Measurements from ENCODE around the gene FABP3.

The FABP3 gene

GRCh38 chr1:31345635-31346034 is 27.2 kb downstream of the FABP3 start:
- no peak for DNase-seq (ENCODE audit: low read depth)
- H3K4me3 ChIP-seq (ENCODE audit: low read length), result no peak overlapping the region
- TF ChIP-seq, protein P1, sequence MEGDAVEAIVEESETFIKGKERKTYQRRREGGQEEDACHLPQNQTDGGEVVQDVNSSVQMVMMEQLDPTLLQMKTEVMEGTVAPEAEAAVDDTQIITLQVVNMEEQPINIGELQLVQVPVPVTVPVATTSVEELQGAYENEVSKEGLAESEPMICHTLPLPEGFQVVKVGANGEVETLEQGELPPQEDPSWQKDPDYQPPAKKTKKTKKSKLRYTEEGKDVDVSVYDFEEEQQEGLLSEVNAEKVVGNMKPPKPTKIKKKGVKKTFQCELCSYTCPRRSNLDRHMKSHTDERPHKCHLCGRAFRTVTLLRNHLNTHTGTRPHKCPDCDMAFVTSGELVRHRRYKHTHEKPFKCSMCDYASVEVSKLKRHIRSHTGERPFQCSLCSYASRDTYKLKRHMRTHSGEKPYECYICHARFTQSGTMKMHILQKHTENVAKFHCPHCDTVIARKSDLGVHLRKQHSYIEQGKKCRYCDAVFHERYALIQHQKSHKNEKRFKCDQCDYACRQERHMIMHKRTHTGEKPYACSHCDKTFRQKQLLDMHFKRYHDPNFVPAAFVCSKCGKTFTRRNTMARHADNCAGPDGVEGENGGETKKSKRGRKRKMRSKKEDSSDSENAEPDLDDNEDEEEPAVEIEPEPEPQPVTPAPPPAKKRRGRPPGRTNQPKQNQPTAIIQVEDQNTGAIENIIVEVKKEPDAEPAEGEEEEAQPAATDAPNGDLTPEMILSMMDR (conservative IDR thresholded peaks at IDR 0.05; ENCODE audit: low read depth, low read length), result no peak

GRCh38 chr1:31344503-31344902 is 28.4 kb downstream of the FABP3 start:
- DNase-seq (ENCODE audit: low read depth), result no peak
- H3K4me3 ChIP-seq (ENCODE audit: low read length), result no peak overlapping the region
- TF ChIP-seq, protein P1 (conservative IDR thresholded peaks at IDR 0.05; ENCODE audit: low read depth, low read length), result no peak

GRCh38 chr1:31336687-31337467 is 36.0 kb downstream of the FABP3 start:
- DNase-seq (ENCODE audit: low read depth), result no peak
- TF ChIP-seq, protein P1 (conservative IDR thresholded peaks at IDR 0.05; ENCODE audit: low read depth, low read length), result no peak
- H3K4me3 ChIP-seq (ENCODE audit: low read length), result no peak overlapping the region

- DNase-seq (ENCODE audit: low read depth), result peak; percentile 2
- H3K4me3 ChIP-seq (ENCODE audit: low read length), result no peak overlapping the region
- TF ChIP-seq, protein P1 (conservative IDR thresholded peaks at IDR 0.05; ENCODE audit: low read depth, low read length), result peak; percentile 62
Observed at GRCh38 chr1:31335007-31335406, 37.9 kb downstream of the FABP3 start.

- no peak for DNase-seq (ENCODE audit: low read depth)
- TF ChIP-seq, protein P1 (conservative IDR thresholded peaks at IDR 0.05; ENCODE audit: low read depth, low read length), result no peak
- H3K4me3 ChIP-seq (ENCODE audit: low read length), result no peak overlapping the region
Observed at GRCh38 chr1:31327381-31327780, 45.5 kb downstream of the FABP3 start.

DNA sequence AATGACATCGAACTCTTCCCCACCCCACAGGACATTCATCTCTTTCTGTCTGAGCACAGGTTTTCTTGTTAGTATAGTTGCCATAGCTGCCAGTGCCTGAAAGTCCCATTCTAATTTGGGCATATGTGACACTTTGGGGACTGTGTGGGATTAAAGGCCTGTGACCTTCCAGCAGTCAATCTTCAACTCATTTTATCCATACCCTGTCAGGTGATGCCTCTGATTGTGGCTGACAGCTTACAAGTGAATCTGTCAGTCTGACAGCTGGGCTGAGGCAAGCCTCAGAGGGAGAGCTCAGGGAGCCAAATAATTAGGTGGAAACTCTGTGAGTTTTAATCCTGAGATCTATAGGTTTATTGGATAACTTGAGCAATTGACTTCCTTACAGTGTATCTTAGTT is 46.4 kb downstream of the FABP3 start:
- DNase-seq (ENCODE audit: low read depth), result no peak

More for the DNA sequence above, 46.4 kb downstream of the FABP3 start:
- H3K4me3 ChIP-seq (ENCODE audit: low read length), result no peak overlapping the region
- TF ChIP-seq, protein P1 (conservative IDR thresholded peaks at IDR 0.05; ENCODE audit: low read depth, low read length), result no peak
